RWPE1 (cell line): ENCODE results near the gene TSR3.

Experiments used
- CTCF ChIA-PET: fragments of 350-600 bp; sonication (Branson Sonifier 250); formaldehyde crosslinking; extraction: SDS; loops from one replicate; lab custom pipeline; 2021; lab: Yijun Ruan, JAX
- POLR2A ChIA-PET: fragments of 400-600 bp; formaldehyde crosslinking; extraction: SDS; loops from one replicate; lab custom pipeline; 2020; ENCODE audit warnings: antibody characterized with exemption; ENCODE audit not compliant: low non-redundant PET; lab: Yijun Ruan, JAX
- DNase-seq: peaks from one replicate; pipeline ENCODE4 v3.0.0; 2012; ENCODE audit warnings: low spot score
- H3K27ac ChIP-seq: fragments of 450-650 bp; 2 replicates; pipeline ENCODE4 v1.5.1; 2017
- TF ChIP-seq, protein P1 (sequence below): fragments of 450-650 bp; conservative IDR thresholded peaks from 2 replicates; pipeline ENCODE4 v1.5.1; 2017; ENCODE audit warnings: low read depth, mild to moderate bottlenecking

Gene TSR3

DNA sequence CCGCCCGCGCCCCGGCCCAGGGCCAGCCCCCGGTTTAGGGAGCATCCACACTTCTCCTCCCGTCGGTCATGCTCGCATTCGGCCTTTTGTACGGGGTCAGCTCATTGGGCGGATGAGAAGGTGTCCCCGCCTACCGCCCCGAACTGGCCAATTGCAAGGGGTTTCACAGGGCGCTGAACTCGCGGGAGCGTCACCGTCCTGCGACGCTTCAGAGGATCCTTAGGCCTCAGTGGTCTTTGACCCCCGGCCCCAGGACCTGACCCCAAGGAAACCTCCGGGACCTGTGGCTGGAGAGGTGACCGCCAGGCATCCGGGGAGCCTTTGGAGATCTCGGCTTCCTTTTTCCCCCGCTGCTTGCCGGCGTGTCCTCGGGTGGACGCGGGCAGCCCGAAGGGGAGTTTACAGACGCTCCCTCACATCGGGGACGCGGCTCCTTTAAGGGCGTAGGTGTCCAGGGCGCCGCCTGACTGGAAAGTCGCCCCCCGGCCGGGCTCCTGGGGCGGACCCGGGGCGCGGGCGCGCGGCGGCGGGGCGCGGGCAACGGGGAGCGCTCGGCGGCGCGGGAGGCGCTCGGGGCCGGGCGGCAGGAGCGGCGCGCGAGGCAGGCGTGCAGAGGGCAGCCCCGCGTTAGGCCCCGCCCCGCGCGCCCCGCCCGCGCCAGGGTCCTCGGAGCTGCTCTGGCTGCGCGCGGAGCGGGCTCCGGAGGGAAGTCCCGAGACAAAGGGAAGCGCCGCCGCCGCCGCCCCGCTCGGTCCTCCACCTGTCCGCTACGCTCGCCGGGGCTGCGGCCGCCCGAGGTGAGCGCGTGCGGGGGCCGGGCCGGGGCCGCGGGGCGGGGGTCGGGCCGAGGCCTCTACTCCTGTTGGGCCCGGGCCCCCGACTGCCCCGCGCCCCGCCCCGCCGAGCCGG is 42.4 kb downstream of the TSR3 start, which contains the start of gene UBE2I:
TSS of gene UBE2I (plus strand) at position 660 of the 909 bp plus-strand sequence. CDS start 4,395 bp downstream, outside the sequence.
- ChIA-PET POLR2A (interaction anchor here (0.5 kb wide), 1 partner anchor 17 kb away, joined by 6 read pairs; no protein-coding TSS in a partner anchor), CTCF (interaction anchor here (0.6 to 0.9 kb wide), 3 partner anchors 11 to 62 kb away, joined by 3 to 4 read pairs (median 3); no protein-coding TSS in a partner anchor)
- H3K27ac ChIP-seq = peak within 1 kb of the TSS; percentile 96
- TF ChIP-seq, protein P1, sequence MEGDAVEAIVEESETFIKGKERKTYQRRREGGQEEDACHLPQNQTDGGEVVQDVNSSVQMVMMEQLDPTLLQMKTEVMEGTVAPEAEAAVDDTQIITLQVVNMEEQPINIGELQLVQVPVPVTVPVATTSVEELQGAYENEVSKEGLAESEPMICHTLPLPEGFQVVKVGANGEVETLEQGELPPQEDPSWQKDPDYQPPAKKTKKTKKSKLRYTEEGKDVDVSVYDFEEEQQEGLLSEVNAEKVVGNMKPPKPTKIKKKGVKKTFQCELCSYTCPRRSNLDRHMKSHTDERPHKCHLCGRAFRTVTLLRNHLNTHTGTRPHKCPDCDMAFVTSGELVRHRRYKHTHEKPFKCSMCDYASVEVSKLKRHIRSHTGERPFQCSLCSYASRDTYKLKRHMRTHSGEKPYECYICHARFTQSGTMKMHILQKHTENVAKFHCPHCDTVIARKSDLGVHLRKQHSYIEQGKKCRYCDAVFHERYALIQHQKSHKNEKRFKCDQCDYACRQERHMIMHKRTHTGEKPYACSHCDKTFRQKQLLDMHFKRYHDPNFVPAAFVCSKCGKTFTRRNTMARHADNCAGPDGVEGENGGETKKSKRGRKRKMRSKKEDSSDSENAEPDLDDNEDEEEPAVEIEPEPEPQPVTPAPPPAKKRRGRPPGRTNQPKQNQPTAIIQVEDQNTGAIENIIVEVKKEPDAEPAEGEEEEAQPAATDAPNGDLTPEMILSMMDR = no peak
- peak; percentile 98 for DNase-seq

DNA sequence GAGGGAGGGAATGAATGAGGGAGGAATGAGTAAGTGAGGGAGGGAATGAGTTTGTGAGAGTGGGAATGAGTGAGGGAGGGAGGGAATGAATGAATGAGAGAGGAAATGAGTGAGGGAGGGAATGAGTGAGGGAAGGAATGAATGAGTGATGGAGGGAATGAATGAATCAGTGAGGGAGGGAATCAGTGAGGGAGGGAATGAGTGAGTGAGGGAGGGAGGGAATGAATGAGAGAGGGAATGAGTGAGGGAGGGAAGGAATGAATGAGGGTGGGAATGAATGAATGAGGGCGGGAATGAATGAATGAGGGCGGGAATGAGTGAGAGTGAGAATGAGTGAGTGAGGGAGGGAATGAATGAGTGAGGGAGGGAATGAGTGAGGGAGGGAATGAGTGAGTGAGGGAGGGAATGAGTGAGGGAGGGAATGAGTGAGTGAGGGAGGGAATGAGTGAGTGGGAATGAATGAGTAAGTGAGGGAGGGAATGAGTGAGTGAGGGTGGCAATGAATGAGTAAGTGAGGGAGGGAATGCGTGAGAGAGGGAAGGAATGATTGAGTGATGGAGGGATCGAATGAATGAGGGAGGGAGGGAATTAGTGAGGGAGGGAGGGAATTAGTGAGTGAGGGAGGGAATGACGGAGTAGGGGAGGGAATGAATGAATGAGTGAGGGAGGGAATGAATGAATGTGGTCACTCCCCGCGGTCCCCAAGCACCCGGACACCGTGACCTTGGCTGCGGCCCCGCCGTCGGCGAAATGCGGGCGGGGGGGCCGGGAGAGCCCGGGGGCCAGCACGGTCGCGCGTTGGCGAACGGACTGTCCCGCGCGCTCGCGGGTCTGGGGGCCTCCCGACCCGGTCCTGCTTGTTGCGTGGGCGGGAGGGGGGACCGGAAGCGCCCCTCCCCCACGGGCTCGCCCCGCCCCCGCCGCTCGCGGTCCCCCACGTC is 43.4 kb downstream of the TSR3 start:
- CTCF ChIA-PET = interaction anchor here (0.9 kb wide), 1 partner anchor 13 kb away, joined by 3 read pairs; no protein-coding TSS in a partner anchor
- POLR2A ChIA-PET = no interaction called here
- no peak for DNase-seq
- TF ChIP-seq, protein P1 = no peak
- peak overlapping the region; percentile 96 for H3K27ac ChIP-seq

DNA sequence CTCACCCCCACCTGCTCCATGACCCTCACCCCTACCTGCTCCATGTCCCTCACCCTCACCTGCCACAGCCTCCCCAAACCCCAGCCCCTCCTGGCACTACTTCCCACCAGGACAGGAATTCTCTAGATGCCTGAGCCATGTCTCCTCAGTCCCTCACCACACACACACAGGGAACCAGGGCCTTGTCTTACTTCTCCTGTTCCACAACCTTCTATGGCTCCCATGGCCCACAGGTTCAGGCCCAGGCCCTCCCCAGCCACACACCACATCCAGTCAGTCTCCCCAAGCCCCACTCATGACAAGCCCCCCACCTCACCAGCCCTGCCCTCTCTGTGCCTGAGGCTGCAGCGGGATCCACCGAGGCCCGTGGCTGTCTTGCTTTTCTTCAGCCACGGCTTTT is 45.3 kb downstream of the TSR3 start:
- H3K27ac ChIP-seq = peak overlapping the region; percentile 87
- ChIA-PET POLR2A (no interaction called here), CTCF (interaction anchor here (0.6 kb wide), 1 partner anchor 55 kb away, joined by 3 read pairs; no protein-coding TSS in a partner anchor)
- no peak for DNase-seq
- TF ChIP-seq, protein P1 = no peak

DNA sequence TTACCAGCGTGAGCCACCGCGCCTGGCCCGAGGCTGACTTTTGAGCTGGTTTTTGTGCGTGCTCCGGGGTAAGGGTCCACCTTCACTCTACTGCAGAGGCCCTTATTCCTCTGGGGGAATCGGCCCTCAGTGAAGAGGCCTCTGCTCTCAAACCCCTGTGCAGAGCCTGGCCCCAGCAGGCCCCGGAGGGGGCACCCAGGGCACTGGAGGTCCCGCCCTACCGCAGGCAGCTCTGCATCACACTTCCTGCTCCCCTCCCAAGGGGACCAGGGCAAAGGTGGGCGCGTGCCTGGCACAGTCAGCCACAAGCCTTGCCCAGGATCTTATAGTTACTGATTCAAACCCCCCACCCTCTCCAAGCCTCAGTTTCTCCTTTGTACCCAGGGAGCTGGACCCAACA is 45.9 kb downstream of the TSR3 start:
- CTCF ChIA-PET = interaction anchor here (0.6 kb wide), 1 partner anchor 55 kb away, joined by 3 read pairs; no protein-coding TSS in a partner anchor
- DNase-seq = no peak
- POLR2A ChIA-PET = interaction anchor here (0.6 kb wide), 1 partner anchor 14 kb away, joined by 5 read pairs; no protein-coding TSS in a partner anchor
- peak overlapping the region; percentile 87 for H3K27ac ChIP-seq
- TF ChIP-seq, protein P1 = no peak

DNA sequence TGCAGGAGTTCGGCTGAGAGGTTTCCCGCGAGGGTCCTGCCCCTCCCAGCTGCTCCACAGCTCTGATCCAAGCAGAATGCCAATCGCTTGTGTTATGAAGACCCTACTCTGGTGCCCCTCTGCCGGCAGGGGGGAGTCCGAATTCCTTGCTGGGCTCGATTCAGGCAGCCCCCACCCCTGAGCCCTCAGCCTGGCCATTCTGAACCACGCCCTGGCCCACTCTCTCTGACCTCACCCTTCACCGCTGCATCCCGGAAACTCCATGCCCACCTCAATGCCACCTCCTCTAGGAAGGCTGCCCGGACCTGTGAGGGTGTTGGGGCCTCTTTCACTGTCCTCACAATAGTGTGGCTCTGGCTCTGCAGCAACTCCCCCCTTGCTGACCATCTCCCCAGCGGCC is 50.1 kb downstream of the TSR3 start:
- TF ChIP-seq, protein P1 = no peak
- H3K27ac ChIP-seq = 0 out of 2 replicates have a peak overlapping the region, but pooled peaks have one; percentile 7
- POLR2A ChIA-PET = no interaction called here
- CTCF ChIA-PET = interaction anchor here (0.6 to 0.9 kb wide), 2 partner anchors 119 to 385 kb away, joined by 4 to 5 read pairs; no protein-coding TSS in a partner anchor
- no peak for DNase-seq
